ENCODE data around the gene BRAT1.
"Not testable (repeated sequence)": the region's sequence is repeated elsewhere in the genome, so short reads cannot be mapped to it uniquely, and the experiment has no call there.

BRAT1 gene

DNA sequence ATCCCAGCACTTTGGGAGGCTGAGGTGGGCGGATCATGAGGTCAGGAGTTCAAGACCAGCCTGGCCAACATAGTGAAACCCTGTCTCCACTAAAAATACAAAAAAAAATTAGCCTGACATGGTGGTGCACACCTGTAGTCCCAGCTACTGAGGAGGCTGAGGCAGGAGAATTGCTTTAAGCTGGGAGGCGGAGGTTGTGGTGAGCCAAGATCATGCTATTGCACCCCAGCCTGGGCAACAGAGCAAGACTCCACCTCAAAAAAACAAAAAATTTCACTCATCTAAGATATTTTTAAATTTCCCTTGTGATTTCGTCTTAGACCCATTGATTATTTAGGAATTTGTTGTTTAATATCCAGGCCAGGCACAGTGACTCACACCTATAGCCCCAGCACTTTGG lies 8.6 kb upstream of the BRAT1 start:
- not testable (repeated sequence) for DNase-seq (ENCODE audit: low read depth, low spot score)

- DNase-seq (ENCODE audit: low read depth, low spot score) = no peak
Observed at GRCh38 chr7:2559283-2559950, 4.1 kb upstream of the BRAT1 start.

DNA sequence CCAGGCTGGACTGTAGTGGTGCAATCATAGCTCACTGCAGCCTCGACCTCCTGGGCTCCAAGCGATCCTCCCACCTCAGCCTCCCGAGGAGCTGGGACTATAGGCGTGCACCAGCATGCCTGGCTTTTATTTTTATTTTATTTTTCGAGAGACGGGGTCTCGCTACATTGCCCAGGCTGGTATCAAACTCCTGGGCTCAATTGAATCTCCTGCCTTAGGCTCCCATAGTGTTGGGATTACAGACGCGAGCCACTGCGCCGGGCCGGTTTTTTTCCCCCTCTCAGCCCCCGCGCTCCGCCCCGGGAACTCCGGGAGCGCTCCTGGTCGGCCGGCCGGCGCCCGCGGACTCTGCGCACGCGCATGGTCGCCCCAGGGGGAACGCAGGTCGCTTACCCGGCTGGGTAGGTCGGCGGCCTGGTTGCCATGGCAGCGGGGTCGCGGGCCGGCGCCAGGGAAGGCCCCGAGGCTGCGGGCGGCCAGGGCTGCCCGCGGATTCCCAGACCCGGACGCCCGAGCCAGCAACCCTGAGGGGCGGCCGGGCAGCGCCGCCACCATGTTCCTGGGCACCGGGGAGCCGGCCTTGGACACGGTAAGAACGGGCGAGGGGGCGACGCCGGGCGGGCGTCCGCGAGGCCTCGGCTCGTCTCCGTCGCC lies 3.4 kb upstream of the BRAT1 start, which contains the start of gene IQCE:
TSS of gene IQCE (plus strand) at position 351 of the 654 bp plus-strand sequence. CDS start at position 554, 203 bp downstream.
- DNase-seq (ENCODE audit: low read depth, low spot score) = peak; percentile 42

GRCh38 chr7:2554661-2555111 lies 638 bp downstream of the BRAT1 start:
- DNase-seq (ENCODE audit: low read depth, low spot score) = no peak

GRCh38 chr7:2553831-2554581 lies 1.3 kb downstream of the BRAT1 start:
- no peak for DNase-seq (ENCODE audit: low read depth, low spot score)

DNA sequence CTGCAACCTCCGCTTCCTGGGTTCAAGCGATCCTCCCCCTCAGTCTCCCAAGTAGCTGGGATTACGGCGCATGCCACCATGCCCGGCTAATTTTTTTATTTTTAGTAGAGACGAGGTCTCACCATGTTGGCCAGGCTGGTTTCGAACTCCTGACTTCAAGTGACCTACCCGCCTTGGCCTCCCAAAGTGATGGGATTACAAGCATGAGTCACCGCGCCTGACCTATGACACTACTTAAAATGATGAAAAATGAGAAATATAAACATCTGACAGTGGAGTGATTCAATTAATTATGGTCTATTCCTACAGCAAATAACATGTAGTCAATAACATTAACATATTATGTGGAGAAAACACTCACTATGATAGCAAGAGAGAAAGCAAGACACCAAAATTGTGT lies 2.2 kb downstream of the BRAT1 start:
- no peak for DNase-seq (ENCODE audit: low read depth, low spot score)

GRCh38 chr7:2551418-2551817 lies 3.9 kb downstream of the BRAT1 start:
- DNase-seq (ENCODE audit: low read depth, low spot score) = no peak

DNA sequence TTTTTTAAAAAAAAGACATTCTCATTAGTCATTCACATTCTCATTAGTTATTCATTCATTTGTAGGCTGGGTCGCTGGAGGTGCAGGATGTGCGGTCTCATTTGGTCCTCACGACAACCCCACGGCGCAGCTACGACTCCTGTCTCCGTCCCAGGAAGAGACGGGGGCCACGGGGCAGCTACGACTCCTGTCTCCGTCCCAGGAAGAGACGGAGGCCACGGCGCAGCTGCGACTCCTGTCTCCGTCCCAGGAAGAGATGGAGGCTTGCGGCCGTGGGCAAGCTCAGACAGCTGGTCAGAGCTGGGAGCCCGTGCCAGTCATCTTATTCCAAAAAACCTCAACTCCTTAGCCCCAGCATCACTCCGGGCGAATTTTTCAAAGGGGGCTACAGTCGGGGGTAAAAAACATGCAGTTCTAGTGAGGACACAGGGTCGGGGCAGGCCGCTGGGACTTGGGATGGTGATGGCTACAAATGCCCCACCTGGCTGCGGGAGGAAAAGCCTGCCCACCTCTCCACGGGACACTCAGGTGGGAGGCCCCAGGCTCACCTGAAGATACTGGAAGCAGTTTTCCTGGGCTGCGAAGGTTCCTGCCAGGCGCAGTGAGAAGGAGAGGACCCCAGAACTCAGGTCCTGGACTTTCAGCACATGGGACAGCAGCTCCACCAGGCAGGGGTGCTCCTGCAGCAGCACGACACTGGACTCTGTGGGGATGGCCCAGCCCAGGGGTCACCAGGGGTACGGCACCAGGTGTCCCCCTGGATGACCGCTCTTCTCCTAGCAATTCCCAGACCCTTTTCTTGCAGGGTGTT lies 8.3 kb downstream of the BRAT1 start:
- no peak for DNase-seq (ENCODE audit: low read depth, low spot score)

GRCh38 chr7:2545746-2546425 lies 9.4 kb downstream of the BRAT1 start:
- DNase-seq (ENCODE audit: low read depth, low spot score) = no peak

DNA sequence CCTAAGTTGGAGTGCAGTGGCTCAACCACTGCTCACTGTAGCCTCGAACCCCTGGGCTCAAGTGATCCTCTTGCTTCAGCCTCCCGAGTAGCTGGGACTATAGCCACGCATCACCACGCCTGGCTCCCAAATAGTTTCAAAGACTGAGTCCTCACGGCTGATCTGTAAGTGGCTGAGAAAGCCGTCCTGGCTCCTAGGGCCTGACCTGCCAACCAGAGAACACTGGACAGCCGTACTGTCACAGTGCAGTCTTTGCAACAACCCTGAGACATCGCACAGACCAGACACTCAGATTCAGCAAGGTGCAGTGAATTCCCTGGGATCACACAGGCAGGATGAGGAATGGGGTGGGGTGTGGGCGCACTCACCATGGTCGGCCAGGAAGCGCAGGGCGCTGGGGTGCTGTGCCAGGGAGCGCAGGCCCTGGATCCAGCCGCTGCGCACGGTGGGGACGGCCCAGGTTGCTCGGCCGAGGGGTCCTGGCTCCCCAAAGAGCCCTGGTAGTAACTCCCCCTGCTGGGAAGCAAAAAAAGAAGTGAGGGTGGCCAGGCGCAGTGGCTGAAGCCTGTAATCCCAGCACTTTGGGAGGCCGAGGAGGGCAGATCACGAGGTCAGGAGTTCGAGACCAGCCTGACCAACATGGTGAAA lies 10.7 kb downstream of the BRAT1 start:
- DNase-seq (ENCODE audit: low read depth, low spot score) = no peak

DNA sequence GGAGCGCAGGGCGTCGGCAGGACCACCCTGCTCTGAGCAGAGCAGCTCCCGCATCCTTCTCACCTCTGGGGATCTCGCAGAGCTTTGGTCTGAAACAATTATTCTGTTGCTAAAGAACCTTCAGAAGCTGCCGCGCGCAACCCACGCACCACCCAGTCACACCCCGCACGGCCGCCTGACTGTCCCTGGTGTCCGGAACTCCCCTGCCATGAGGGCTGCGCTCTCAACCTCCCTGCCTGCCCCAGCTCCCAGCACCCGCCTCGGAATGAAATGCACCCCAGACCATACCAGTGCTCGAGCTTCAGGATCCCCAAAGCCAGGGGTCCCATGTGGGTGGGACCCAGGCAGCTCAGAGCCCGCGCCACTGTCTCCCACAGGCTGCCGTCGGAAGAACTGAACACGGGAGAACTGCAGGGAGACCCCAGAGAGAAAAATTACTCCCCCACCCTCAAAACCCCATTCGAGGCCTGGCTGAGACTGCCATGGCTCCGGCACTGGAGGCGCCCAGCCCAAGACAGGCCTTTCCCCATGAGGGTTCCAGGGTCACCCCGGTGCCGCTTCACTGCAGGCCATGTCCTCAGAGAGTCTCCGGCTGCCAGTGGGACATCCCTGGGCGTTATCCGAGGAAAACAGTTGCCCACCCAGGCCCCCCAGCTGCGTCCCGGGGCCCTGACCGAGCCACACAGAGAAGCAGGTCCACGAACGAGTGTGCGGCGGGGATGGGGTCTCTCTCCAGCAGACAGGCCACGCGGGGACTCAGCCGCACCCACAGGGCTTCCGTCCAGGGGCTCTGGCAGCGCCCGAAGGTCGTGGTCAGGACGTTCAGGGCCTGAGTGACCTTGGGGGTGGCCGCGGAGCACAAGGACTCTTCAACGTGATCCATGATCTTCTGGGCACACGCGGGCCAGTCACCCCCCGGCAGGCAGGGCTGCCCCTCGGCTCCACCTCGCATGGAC lies 12.1 kb downstream of the BRAT1 start:
- no peak for DNase-seq (ENCODE audit: low read depth, low spot score)

- no peak for DNase-seq (ENCODE audit: low read depth, low spot score)
Observed at GRCh38 chr7:2542011-2542915, 13.1 kb downstream of the BRAT1 start.

DNA sequence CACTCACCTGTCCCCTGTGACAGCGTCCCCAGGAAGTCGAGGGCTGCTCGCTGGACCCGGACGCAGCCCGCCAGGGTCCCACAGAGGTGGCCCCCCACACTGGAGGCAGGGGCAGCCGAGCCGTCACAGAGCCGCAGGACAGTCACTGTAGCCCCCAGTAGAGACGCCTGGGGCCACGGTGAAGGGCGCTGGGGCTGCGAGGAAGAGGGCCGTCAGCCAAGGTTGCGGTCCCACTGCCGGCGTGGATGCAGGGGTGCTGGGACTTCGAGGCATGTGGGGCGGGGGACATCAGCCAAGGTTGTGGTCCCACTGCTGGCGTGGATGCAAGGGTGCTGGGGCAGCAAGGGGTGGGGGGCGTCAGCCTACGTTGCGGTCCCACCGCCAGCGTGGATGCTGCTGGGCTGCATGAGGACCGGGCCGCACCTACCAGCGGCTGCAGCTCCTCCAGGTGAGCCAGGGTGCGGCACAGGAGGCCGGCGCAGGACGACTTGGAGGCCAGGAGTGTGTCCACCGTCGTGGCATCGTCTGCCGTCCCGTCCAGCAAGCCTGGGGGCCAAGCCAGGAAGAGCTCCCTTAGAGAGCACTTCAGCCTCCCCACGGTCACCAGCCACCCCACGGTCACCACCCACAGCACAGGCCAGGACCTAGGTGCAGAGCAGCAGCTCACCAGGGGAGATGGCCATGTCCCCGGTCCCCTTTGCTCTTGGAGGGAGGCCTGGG lies 13.9 kb downstream of the BRAT1 start:
- DNase-seq (ENCODE audit: low read depth, low spot score) = no peak

DNA sequence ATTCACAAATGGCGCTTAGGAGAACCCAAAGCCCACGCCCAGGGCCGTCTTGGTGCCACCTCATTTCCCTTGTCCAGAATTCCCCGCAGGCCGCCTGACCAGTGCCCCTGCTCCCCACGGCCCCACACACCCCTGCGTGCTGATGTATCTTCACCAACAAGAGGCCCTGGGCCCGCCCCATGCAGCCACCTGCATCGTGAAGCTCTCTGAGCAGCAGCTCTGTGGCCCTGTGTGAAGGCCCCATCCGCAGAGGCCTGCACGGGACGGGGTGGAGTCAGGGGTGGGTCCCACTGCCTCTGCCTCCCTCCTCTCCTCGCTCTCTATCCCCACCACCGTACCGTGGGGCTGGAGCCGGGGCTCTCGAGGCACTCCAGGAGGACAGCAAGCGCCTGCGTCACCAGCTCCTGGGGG lies 14.7 kb downstream of the BRAT1 start:
- no peak for DNase-seq (ENCODE audit: low read depth, low spot score)

GRCh38 chr7:2540133-2540532 lies 15.2 kb downstream of the BRAT1 start:
- no peak for DNase-seq (ENCODE audit: low read depth, low spot score)

- DNase-seq (ENCODE audit: low read depth, low spot score) = no peak
Observed at GRCh38 chr7:2539031-2539911, 16.1 kb downstream of the BRAT1 start.

Data from iPS DF 19.7 (cell line).